Liver (tissue), 3 donors: ENCODE results near the gene BTBD1.

Source experiments
- ATF3 ChIP-seq: IDR thresholded peaks from 2 replicates; pipeline ENCODE4 v1.6.1; 2016; ENCODE audit warnings: antibody characterized with exemption
- FOXA2 ChIP-seq: IDR thresholded peaks from 2 replicates; pipeline ENCODE4 v1.6.1; 2016; ENCODE audit warnings: antibody characterized with exemption
- GABPA ChIP-seq, 2 donors: IDR thresholded peaks in 1 of 2; conservative IDR thresholded peaks in 1 of 2; 2 replicates each; pipeline ENCODE4 v1.6.1; 2016; ENCODE audit warnings: antibody characterized with exemption in 2 of 2, mild to moderate bottlenecking in 1 of 2, moderate library complexity in 1 of 2
- JUND ChIP-seq, 2 donors: IDR thresholded peaks; 2 replicates each; pipeline ENCODE4 v1.6.1; 2016; ENCODE audit warnings: antibody characterized with exemption in 2 of 2
- NR2F2 ChIP-seq: IDR thresholded peaks from 2 replicates; pipeline ENCODE4 v1.6.1; 2016; ENCODE audit warnings: antibody characterized with exemption
- RAD21 ChIP-seq, 2 donors: IDR thresholded peaks; 2 replicates each; pipeline ENCODE4 v1.6.1; 2016; ENCODE audit warnings: antibody characterized with exemption in 2 of 2, mild to moderate bottlenecking in 2 of 2
- SP1 ChIP-seq: IDR thresholded peaks from 2 replicates; pipeline ENCODE4 v1.6.1; 2018; ENCODE audit warnings: antibody characterized with exemption, mild to moderate bottlenecking
- TAF1 ChIP-seq: conservative IDR thresholded peaks from 2 replicates; pipeline ENCODE4 v1.6.1; 2016; ENCODE audit warnings: antibody characterized with exemption, mild to moderate bottlenecking
- YY1 ChIP-seq: IDR thresholded peaks from 2 replicates; pipeline ENCODE4 v1.6.1; 2016; ENCODE audit warnings: antibody characterized with exemption, mild to moderate bottlenecking
- TF ChIP-seq, protein P1 (sequence below): fragments of 150-350 bp; IDR thresholded peaks from 2 replicates; pipeline ENCODE4 v1.5.1; 2017; ENCODE audit warnings: improper control_type of control experiment, low read depth, low read length; ENCODE audit not compliant: missing input control
- TF ChIP-seq, protein P2 (sequence below): IDR thresholded peaks from 2 replicates; pipeline ENCODE4 v1.6.1; 2016; ENCODE audit warnings: antibody characterized with exemption
- TF ChIP-seq, protein P3 (sequence below): IDR thresholded peaks from 2 replicates; pipeline ENCODE4 v1.6.1; 2016; ENCODE audit warnings: antibody characterized with exemption
- donor health status: healthy.
- donor health status: healthy.

DNA sequence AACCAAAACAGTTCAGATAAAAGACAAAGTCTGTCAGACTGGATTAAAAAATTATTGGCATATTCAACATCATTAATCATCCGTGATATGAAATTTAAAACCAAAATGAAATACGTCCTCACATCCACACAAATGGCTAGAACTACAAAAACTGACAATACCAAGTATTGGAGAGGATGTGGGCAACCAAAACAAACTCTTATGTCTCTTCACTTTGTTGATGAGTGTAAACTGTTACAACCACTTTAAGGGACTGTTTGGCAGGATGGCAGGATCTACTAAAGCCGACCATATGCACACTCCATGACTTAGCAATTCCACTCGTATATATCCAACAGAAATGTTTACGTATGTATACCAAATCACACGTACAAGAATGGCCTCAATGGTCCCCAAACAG lies 30.8 kb downstream of the BTBD1 start:
- TF ChIP-seq, protein P1, sequence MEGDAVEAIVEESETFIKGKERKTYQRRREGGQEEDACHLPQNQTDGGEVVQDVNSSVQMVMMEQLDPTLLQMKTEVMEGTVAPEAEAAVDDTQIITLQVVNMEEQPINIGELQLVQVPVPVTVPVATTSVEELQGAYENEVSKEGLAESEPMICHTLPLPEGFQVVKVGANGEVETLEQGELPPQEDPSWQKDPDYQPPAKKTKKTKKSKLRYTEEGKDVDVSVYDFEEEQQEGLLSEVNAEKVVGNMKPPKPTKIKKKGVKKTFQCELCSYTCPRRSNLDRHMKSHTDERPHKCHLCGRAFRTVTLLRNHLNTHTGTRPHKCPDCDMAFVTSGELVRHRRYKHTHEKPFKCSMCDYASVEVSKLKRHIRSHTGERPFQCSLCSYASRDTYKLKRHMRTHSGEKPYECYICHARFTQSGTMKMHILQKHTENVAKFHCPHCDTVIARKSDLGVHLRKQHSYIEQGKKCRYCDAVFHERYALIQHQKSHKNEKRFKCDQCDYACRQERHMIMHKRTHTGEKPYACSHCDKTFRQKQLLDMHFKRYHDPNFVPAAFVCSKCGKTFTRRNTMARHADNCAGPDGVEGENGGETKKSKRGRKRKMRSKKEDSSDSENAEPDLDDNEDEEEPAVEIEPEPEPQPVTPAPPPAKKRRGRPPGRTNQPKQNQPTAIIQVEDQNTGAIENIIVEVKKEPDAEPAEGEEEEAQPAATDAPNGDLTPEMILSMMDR: no peak
- TF ChIP-seq RAD21 (IDR thresholded peaks at IDR 0.05): no peak
- TF ChIP-seq NR2F2: no peak
- TF ChIP-seq TAF1: no peak
- TF ChIP-seq, protein P2, sequence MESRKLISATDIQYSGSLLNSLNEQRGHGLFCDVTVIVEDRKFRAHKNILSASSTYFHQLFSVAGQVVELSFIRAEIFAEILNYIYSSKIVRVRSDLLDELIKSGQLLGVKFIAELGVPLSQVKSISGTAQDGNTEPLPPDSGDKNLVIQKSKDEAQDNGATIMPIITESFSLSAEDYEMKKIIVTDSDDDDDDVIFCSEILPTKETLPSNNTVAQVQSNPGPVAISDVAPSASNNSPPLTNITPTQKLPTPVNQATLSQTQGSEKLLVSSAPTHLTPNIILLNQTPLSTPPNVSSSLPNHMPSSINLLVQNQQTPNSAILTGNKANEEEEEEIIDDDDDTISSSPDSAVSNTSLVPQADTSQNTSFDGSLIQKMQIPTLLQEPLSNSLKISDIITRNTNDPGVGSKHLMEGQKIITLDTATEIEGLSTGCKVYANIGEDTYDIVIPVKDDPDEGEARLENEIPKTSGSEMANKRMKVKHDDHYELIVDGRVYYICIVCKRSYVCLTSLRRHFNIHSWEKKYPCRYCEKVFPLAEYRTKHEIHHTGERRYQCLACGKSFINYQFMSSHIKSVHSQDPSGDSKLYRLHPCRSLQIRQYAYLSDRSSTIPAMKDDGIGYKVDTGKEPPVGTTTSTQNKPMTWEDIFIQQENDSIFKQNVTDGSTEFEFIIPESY: no peak
- no peak for TF ChIP-seq GABPA (IDR thresholded peaks at IDR 0.05 in 1 of 2, conservative IDR thresholded peaks at IDR 0.05 in 1 of 2)
- TF ChIP-seq FOXA2: no peak
- no peak for TF ChIP-seq SP1
- no peak for TF ChIP-seq JUND (IDR thresholded peaks at IDR 0.05)
- TF ChIP-seq, protein P3, sequence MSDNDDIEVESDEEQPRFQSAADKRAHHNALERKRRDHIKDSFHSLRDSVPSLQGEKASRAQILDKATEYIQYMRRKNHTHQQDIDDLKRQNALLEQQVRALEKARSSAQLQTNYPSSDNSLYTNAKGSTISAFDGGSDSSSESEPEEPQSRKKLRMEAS: no peak
- no peak for TF ChIP-seq YY1
- no peak for TF ChIP-seq ATF3
